T-helper 2 cell (primary cell): ENCODE data around the gene TRDMT1.

Source experiments
- DNase-seq, 5 experiments: peaks; one replicate each; pipeline versions ENCODE4 v3.0.0 to v3.0.0-alpha.2; 2012 to 2022

TRDMT1 gene

DNA sequence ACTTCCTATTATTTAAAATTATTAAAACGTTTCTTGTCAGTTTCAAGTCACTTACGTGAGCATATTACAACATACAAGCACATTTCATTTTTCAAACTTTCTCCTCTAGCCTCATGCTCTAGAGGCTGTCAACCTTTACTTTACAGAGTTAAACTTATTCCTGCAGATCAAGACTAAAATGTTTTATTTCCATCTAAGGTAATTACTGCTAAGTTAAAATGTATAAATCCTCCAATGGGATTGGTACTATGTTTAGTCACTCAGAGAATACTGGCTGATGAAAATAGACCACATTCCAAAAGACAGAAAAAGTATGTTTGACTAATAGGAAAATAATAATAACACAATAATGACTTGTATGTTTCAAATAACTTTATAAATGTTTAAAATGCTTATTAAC is 8.4 kb upstream of the TRDMT1 start:
- DNase-seq = no peak

DNA sequence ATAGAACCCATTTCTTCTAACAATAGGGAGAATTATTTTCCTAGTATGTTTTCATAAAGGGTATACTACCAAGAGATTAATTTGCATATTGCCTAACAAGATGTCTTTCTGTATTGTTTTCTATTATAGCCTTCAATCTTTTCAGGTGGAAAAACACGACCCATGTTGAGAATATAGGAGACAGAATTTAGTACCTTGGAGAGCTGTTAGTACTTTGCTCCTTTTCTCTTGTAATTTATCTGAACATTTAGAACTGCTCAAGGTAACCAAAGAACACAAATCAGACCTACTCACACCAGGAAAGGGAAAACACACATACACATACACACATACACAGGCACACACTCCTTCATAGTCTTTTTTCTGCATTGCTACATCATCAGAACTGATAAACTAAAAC is 7.8 kb upstream of the TRDMT1 start:
- no peak for DNase-seq

- no peak for DNase-seq
These were observed 7.0 kb upstream of the TRDMT1 start for GRCh38 chr10:17208476-17208875.

DNA sequence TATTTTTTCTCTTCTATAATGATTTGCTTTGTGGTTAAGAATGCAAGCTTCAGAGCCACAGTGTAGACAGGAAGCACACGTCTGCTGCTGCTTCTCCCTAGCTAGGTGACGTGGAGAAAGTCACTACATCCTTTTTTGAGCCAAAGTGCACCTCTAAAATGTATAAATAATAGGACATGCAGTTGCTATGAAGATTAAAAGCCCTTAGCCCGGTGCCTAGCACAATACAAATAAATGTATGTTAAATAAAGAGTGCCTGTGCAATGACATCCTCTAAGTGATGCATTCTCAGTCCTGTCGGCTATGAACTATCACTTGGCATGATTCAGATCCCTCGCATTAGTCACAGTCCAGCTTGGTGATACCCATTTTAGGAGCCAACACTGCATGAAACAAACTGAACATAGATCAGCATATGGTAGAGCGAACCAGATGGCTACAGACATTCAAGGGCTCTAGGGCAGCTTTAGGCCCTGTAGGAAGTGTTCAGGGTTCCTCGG is 4.8 kb upstream of the TRDMT1 start:
- peak in 2 of 5 experiments; percentile 66 to 91 for DNase-seq

GRCh38 chr10:17203416-17203815 is 1.9 kb upstream of the TRDMT1 start:
- no peak for DNase-seq

GRCh38 chr10:17202999-17203398 is 1.5 kb upstream of the TRDMT1 start:
- DNase-seq = no peak

DNA sequence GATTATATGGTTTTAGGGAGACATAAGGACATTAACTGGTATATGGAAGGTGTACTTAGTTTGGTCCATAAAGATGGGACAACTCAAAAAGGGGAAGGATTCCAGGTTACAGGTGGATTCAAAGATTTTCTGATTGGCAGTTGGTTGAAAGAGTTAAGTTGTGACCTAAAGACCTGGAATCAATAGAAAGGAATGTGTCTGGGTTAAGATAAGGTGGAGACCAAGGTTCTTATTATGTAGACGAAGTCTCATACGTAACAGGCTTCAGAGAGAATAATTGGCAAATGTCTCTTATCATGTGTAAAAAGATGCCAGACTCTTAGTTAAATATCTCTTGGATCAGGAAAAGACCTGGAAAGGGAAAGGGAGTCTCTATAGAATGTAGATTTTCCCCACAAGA is 1.0 kb upstream of the TRDMT1 start:
- no peak for DNase-seq

GRCh38 chr10:17201794-17202116 is 283 bp upstream of the TRDMT1 start:
- no peak for DNase-seq

- DNase-seq = no peak
These were observed 1.2 kb downstream of the TRDMT1 start for GRCh38 chr10:17200001-17200911.

DNA sequence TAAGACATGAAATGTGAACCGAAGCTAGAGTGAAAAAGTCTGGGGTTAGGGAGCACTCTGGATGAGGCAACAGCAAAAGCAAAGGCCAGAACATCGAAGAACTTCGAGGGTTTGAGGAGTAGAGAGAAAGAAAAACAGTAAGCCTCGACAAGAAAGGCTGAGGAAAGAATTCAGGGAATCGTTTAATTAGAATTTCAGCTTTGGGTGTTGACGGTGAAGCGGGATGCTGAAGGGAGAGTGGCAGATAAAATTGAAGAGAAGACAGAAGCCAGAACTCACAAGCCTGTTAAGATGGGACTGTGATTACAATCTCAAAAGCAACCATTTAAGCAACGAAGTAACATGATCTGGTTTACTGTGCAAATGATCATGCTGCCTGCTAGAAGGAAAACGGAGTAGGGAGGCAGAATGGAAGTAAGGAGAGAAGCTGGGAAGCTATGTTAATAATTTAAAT is 2.1 kb downstream of the TRDMT1 start:
- DNase-seq = no peak

DNA sequence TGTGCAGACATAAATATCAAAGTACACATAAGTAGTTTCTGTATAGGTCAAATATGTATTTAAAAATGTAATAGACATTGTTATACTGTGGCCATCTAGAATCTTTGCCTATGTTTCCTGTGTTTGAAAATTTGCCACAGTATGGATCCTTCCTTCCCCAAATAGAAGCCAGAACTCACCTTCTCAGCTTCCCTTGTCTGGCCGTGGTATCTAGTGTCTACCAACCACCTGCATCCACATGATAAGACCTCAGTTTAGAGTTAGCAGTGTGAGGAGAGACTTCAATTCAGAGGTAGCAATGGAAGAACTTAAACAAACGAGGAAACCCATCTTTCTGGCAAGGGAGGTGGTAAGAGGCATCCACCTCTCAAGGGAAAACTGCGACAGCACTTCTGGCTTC is 4.9 kb downstream of the TRDMT1 start:
- no peak for DNase-seq

DNA sequence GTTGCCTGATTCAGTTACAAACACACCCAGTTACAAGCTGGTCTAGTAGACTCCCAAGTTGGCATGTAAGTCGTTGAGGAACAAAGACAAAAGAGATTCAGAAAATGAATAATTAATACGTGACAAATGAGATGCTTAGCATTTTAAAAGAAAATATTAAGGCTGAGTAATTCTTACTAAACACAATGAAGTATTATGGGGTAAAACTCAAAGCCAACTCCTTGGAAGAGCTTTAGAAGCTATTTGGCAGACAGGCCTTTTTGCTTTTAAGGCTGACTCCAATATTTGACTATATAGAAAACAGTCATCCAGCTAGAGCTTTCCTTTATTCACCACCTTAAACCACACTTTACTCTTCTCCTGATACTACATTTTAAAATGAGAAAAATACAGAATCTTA is 5.4 kb downstream of the TRDMT1 start:
- DNase-seq = no peak

DNA sequence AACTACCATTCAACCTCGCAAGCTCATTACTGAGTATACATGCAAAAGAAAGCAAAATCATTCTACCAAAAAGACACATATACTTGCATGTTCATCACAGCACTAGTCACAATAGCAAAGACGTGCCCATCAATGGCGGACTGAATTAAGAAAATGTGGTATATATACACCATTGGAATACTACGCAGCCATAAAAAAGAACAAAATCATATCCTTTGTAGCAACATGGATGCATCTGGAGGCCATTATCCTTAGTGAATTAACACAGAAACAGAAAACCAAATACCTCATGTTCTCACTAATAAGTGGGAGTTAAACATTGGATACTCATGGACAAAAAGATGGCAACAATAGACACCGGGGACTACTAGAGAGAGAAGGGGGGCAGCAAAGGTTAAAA is 6.4 kb downstream of the TRDMT1 start:
- DNase-seq = no peak

DNA sequence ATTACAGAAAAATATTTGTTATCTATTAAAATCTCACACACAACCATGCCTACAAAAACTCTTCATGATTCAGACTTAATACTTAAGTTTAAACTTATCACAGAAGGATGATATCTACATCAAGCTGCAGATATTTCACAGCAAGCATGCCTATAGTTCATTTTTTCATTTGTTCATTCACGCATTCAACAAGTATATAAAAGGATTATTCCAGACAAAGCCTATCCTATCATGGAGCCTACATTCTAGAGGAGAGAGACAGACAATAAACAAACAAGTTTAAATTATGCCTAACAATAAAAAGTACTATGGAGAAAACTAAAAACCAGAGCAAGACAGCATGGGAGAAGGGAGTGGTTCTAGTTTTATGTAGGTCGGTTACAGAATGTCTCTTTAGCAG is 10.9 kb downstream of the TRDMT1 start:
- DNase-seq = no peak

GRCh38 chr10:17188644-17189172 is 12.8 kb downstream of the TRDMT1 start:
- DNase-seq = no peak

- DNase-seq = no peak
These were observed 15.6 kb downstream of the TRDMT1 start for GRCh38 chr10:17185873-17186272.

- DNase-seq = no peak
These were observed 18.4 kb downstream of the TRDMT1 start for GRCh38 chr10:17183110-17183509.

- no peak for DNase-seq
These were observed 19.7 kb downstream of the TRDMT1 start for GRCh38 chr10:17181751-17182150.

- DNase-seq = no peak
These were observed 20.4 kb downstream of the TRDMT1 start for GRCh38 chr10:17181110-17181509.

- DNase-seq = no peak
These were observed 22.5 kb downstream of the TRDMT1 start for GRCh38 chr10:17179002-17179401.

- DNase-seq = no peak
These were observed 23.5 kb downstream of the TRDMT1 start for GRCh38 chr10:17178006-17178405.

DNA sequence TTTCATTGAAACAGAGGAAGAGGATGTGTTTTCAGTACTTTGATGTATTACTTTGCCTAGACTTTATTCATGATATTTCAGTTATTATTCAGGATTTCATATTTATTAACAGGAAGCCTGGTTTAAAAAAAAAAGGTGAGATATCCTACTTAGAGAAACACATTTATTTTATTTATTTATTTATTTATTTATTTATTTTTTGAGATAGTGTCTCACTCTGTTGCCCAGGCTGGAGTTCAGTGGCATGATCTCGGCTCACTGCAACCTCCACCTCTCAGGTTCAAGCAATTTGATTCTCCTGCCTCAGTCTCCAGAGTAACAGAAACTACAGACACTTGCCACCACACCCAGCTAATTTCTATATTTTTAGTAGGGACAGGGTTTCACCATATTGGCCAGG is 24.5 kb downstream of the TRDMT1 start:
- DNase-seq = no peak

DNA sequence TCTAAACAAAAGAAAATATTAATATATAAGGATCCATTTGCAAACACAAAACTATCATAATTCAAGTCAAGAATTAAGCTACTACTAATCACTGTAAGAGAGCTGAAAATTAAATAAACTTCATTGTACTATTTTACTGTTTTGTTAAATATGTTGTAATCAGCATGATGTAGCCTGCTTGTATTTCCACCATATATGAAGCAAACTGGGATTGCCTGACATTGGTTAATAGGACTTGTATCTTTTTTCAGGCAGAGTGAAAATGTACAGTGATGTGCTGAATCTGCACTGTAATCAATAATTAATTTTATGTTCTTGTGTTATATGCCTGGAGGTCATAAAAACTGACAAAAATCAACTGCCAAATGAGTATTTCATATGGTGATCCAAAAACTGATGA is 25.4 kb downstream of the TRDMT1 start:
- no peak for DNase-seq

GRCh38 chr10:17175551-17175950 is 25.9 kb downstream of the TRDMT1 start:
- DNase-seq = peak in 1 of 5 experiments; percentile 24
